ENCODE measurements around the gene LGALS3. TPM values are rescaled to one million over a fixed set of nuclear protein-coding genes. Genes with fewer than 3 reads are reported as not detected.

LGALS3 gene
- total RNA-seq, 4 donors from 2014 or later = 253 to 467 (median 361) TPM

DNA sequence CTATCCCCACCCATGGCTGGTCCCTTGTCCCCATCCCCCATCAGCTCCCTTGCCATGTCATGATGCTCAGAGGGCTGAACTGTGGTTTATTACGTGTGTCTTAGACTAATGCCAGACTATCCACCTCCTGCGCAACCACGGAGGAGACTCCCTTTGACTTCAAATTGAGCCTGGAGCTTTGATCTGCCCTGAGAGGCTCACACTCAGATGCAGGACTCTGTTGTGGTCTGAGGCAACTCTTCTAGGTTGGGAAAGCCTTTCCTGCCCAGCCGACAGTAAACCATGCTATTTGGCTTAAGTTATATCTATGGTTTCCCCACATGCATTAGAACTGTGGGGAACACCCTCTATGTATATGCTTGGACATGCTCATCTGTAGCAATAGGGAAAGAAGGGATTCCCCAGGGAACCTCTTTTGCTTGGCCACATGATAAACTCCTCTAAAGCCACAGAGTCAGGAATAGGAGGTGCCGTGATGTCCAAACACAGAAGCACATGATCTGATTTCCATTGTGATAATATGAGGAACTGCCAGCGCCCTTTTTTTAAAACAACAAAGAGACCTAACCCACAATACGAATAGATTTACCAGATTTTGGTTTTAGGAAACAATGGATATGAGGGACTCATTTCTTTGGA lies 11.1 kb upstream of the LGALS3 start:
- WGBS, 2 donors (ENCODE audit: low coverage in 1 of 2) = 65 to 83% methylated on average over 5 to 7 of the region's 7 CpGs
- H3K27me3 ChIP-seq = no peaks in the 10 kb centered on the region
- no peak overlapping the region for H3K4me3 ChIP-seq
- H3K36me3 ChIP-seq = no peaks in the 10 kb centered on the region
- H3K27ac ChIP-seq = peak overlapping the region; percentile 21 to 69 (median 60)
- peaks cover 0 to 40% (median 5%) of the 10 kb centered on the region in 3 donors for H3K4me1 ChIP-seq
- no peaks in the 10 kb centered on the region for H3K9me3 ChIP-seq
- TF ChIP-seq CTCF (IDR thresholded peaks at IDR 0.05) = no peak
- no peak for TF ChIP-seq EP300 (IDR thresholded peaks at IDR 0.05)
- TF ChIP-seq POLR2AphosphoS5 (IDR thresholded peaks at IDR 0.05) = no peak
- peak; percentile 37 for ATAC-seq

DNA sequence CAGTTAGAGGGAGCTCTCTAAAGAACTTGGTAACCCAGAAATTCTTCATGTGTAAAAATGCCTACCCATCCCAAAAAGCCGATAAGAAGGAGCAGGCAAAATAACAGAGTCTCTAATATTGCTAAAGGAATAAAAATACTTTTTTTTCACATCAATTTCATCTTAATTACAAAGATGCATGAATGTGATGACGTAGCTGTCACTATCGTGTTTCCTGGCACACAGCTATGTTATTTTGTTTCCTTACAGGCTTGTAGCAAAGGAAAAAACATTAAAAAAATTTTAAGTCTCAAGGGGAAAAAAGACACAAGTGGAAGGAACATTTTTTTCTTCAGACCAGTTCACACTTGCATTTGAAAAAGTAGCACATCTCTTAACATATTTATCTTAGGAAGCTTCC lies 10.3 kb upstream of the LGALS3 start:
- TF ChIP-seq POLR2A (IDR thresholded peaks at IDR 0.05) (no peak), EP300 (IDR thresholded peaks at IDR 0.05) (no peak), CTCF (IDR thresholded peaks at IDR 0.05) (no peak), POLR2AphosphoS5 (IDR thresholded peaks at IDR 0.05) (no peak)
- no peak overlapping the region for H3K4me3 ChIP-seq
- WGBS, 2 donors (ENCODE audit: low coverage in 1 of 2) = 37 to 47% methylated on average over 2 to 3 of the region's 3 CpGs
- H3K36me3 ChIP-seq = no peaks in the 10 kb centered on the region
- H3K27me3 ChIP-seq = no peaks in the 10 kb centered on the region
- H3K27ac ChIP-seq = peak overlapping the region; percentile 21 to 69 (median 60)
- no peaks in the 10 kb centered on the region for H3K9me3 ChIP-seq
- no peak for ATAC-seq
- peaks cover 0 to 45% (median 5%) of the 10 kb centered on the region in 3 donors for H3K4me1 ChIP-seq

GRCh38 chr14:55120571-55121495 lies 8.2 kb upstream of the LGALS3 start:
- Histone ChIP-seq H3K27me3 (no peaks in the 10 kb centered on the region), H3K4me3 (no peak overlapping the region), H3K36me3 (no peaks in the 10 kb centered on the region), H3K4me1 (peaks cover 0 to 49% (median 5%) of the 10 kb centered on the region in 3 donors), H3K9me3 (no peaks in the 10 kb centered on the region), H3K27ac (no peak overlapping the region)
- no peak for ATAC-seq
- 89 to 93% methylated on average over 12 of the region's 13 CpGs for WGBS, 2 donors (ENCODE audit: low coverage in 1 of 2)
- TF ChIP-seq POLR2A (IDR thresholded peaks at IDR 0.05) = no peak

DNA sequence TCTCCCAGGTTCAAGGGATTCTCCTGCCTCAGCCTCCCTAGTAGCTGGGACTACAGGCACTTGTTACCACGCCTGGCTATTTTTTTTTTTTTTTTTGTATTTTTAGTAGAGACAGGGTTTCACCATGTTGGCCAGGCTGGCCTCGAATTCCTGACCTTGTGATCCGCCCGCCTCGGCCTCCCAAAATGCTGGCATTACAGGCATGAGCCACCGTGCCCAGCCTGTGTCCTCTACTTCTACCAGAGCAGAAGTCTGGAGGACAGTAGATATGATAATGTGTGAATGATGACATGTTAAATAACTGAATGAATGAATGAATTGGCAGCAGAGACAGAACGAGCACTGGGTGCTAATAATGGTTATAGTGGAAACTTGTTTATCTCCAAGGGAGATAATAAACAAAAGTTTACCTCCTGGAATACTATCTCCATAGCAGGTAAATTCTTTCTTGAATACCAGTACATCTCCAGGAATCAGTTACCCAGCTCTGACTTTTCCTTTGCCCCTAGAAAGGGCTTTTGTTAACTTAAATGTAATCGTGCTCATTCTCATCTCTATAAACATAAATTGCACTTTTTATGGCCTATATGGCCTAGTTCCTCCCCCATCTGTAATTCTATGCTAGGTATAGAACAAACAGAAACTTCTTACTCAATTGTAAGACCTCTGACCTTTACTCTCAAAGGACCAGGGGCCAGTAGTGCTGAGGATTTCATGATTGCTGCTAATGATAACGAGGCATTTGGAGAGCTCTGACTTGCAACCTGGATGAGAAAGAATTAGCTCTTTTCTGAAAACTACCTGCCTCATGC lies 7.2 kb upstream of the LGALS3 start:
- Histone ChIP-seq H3K36me3 (no peaks in the 10 kb centered on the region), H3K4me3 (no peak overlapping the region), H3K27me3 (no peaks in the 10 kb centered on the region), H3K27ac (no peak overlapping the region), H3K4me1 (peaks cover 0 to 59% (median 5%) of the 10 kb centered on the region in 3 donors), H3K9me3 (no peaks in the 10 kb centered on the region)
- ATAC-seq = no peak
- WGBS, 2 donors (ENCODE audit: low coverage in 1 of 2) = 74 to 86% methylated on average over 2 to 9 of the region's 9 CpGs
- no peak for TF ChIP-seq POLR2A (IDR thresholded peaks at IDR 0.05)
- TF ChIP-seq EP300 (IDR thresholded peaks at IDR 0.05) = no peak
- no peak for TF ChIP-seq CTCF (IDR thresholded peaks at IDR 0.05)
- no peak for TF ChIP-seq POLR2AphosphoS5 (IDR thresholded peaks at IDR 0.05)

- no peak for ATAC-seq
- peak overlapping the region in 1 of 4 donors; percentile 21 for H3K27ac ChIP-seq
- H3K4me3 ChIP-seq = no peak overlapping the region
- 3 to 57% methylated on average over 4 to 7 of the region's 8 CpGs for WGBS, 2 donors (ENCODE audit: low coverage in 1 of 2)
- H3K36me3 ChIP-seq = no peaks in the 10 kb centered on the region
- H3K27me3 ChIP-seq = no peaks in the 10 kb centered on the region
- TF ChIP-seq POLR2A (IDR thresholded peaks at IDR 0.05) = no peak
- TF ChIP-seq CTCF (IDR thresholded peaks at IDR 0.05) = no peak
- H3K4me1 ChIP-seq = peaks cover 0 to 66% (median 5%) of the 10 kb centered on the region in 3 donors
- no peaks in the 10 kb centered on the region for H3K9me3 ChIP-seq
These were observed 6.5 kb upstream of the LGALS3 start for GRCh38 chr14:55122440-55122986.
